GM12865 (cell line): ENCODE measurements around the gene PTPRM.

Experiments
- DNase-seq: peaks from one replicate; pipeline ENCODE4 v3.0.0; 2010; ENCODE audit warnings: low read depth
- H3K4me3 ChIP-seq: 2 replicates; pipeline ENCODE4 v1.5.1; 2011; ENCODE audit warnings: mild to moderate bottlenecking, low read depth, low read length, control low read depth
- CTCF ChIP-seq: IDR thresholded peaks from 2 replicates; pipeline ENCODE4 v1.5.1; 2011; ENCODE audit warnings: low read length, control low read depth, low read depth, inconsistent platforms; ENCODE audit not compliant: insufficient read depth; ENCODE audit errors: missing control alignments

The PTPRM gene

GRCh38 chr18:7844418-7844817 lies 277.3 kb downstream of the PTPRM start:
- DNase-seq, result no peak
- no peak overlapping the region for H3K4me3 ChIP-seq
- no peak for TF ChIP-seq CTCF

GRCh38 chr18:7846335-7846734 lies 279.2 kb downstream of the PTPRM start:
- no peak for TF ChIP-seq CTCF
- no peak overlapping the region for H3K4me3 ChIP-seq
- no peak for DNase-seq

- no peak overlapping the region for H3K4me3 ChIP-seq
- no peak for DNase-seq
- TF ChIP-seq CTCF, result no peak
These were observed 280.4 kb downstream of the PTPRM start for GRCh38 chr18:7847357-7848053.

GRCh38 chr18:7848054-7848412 lies 280.9 kb downstream of the PTPRM start:
- no peak for DNase-seq
- H3K4me3 ChIP-seq, result no peak overlapping the region
- TF ChIP-seq CTCF, result no peak

- DNase-seq, result no peak
- no peak overlapping the region for H3K4me3 ChIP-seq
- no peak for TF ChIP-seq CTCF
These were observed 283.3 kb downstream of the PTPRM start for GRCh38 chr18:7850446-7850845.

- DNase-seq, result no peak
- no peak for TF ChIP-seq CTCF
These were observed 287.9 kb downstream of the PTPRM start for GRCh38 chr18:7855028-7855427.

GRCh38 chr18:7855671-7856070 lies 288.6 kb downstream of the PTPRM start:
- no peak overlapping the region for H3K4me3 ChIP-seq
- no peak for TF ChIP-seq CTCF
- no peak for DNase-seq

More at GRCh38 chr18:7855028-7855427, 287.9 kb downstream of the PTPRM start:
- H3K4me3 ChIP-seq, result no peak overlapping the region
